Sigmoid colon (tissue), 7 donors: ENCODE data around the gene SLC9A9. TPM values are rescaled to one million over a fixed set of nuclear protein-coding genes. Genes with fewer than 3 reads are reported as not detected.
A peak's percentile ranks its signal among the peaks of the same experiment; 100 is the strongest.

ENCODE experiments used
- DNase-seq: peaks from one replicate; pipeline ENCODE4 v3.0.0-alpha.2; 2019
- H3K27ac ChIP-seq, 4 donors: fragments of 200-600 bp; sonication (generic); one replicate each; pipeline ENCODE4 v1.5.1; 2016 to 2019; ENCODE audit warnings: mild to moderate bottlenecking in 1 of 4
- H3K27me3 ChIP-seq, 3 donors: fragments of 200-600 bp; sonication (generic); one replicate each; pipeline ENCODE4 v1.5.1; 2019; ENCODE audit warnings: mild to moderate bottlenecking in 1 of 3
- H3K36me3 ChIP-seq, 4 donors: fragments of 200-600 bp; sonication (generic); one replicate each; pipeline ENCODE4 v1.5.1; 2016 to 2019
- H3K4me1 ChIP-seq, 4 donors: fragments of 200-600 bp; sonication (generic); one replicate each; pipeline ENCODE4 v1.5.1; 2017 to 2019
- H3K4me3 ChIP-seq, 4 donors: fragments of 200-600 bp; sonication (generic); one replicate each; pipeline ENCODE4 v1.5.1; 2017 to 2019; ENCODE audit warnings: mild to moderate bottlenecking in 2 of 4, moderate library complexity in 1 of 4
- H3K9me3 ChIP-seq, 4 donors: fragments of 200-600 bp in 3 of 4; sonication (generic) in 3 of 4; one replicate each; pipeline versions ENCODE4 v1.5.1 to v1.6.1; 2013 to 2019
- EP300 ChIP-seq, 4 donors: sonication (generic); formaldehyde crosslinking; IDR thresholded peaks; one replicate each; pipeline ENCODE4 v1.6.1; 2017; ENCODE audit warnings: antibody characterized with exemption in 4 of 4
- POLR2A ChIP-seq, 2 donors: fragments of 450-650 bp; IDR thresholded peaks; one replicate each; pipeline ENCODE4 v1.6.1; 2016; ENCODE audit warnings: antibody characterized with exemption in 2 of 2, mild to moderate bottlenecking in 2 of 2, moderate library complexity in 2 of 2
- POLR2AphosphoS5 ChIP-seq, 4 donors: sonication (generic); formaldehyde crosslinking; IDR thresholded peaks; one replicate each; pipeline ENCODE4 v1.6.1; 2017; ENCODE audit warnings: antibody characterized with exemption in 4 of 4
- WGBS, 2 donors: extraction: QIAGEN DNeasy Blood & Tissue Kit; methylation state at CpG; one replicate each; pipeline ENCODE4 v1.1.7; 2013; 5-methylcytosine and 5-hydroxymethylcytosine counted together
- intact Hi-C: fragments of 100-400 bp; cut with DNase I; formaldehyde crosslinking; loops from one replicate; pipeline ENCODE4 v1.15.1; 2023
- polyA plus RNA-seq, 3 donors: library from polyadenylated mRNA; stranded (reverse); fragments of 200-250 nt; gene quantifications; one replicate each; pipeline ENCODE4 v1.2.3, GENCODE V29; 2013
- total RNA-seq, 4 donors: library from RNA; depleted of rRNA; stranded (reverse); fragments of >200 nt; gene quantifications; one replicate each; pipeline ENCODE4 v1.1.0, GENCODE V29; 2016
- TF ChIP-seq, protein P1 (sequence below), 4 experiments: fragments of 450-650 bp in 3 of 4; fragments of 200-600 bp in 1 of 4; IDR thresholded peaks; one replicate each; pipeline ENCODE4 v1.5.1; 2016 to 2019; ENCODE audit warnings: antibody characterized with exemption in 4 of 4, mild to moderate bottlenecking in 3 of 4, moderate library complexity in 2 of 4
- donor health status: healthy with polysubstance abuse.
- donor health status: Bipolar disorder and iron deficiency.
- donor health status: healthy.

Gene SLC9A9
- total and polyA plus RNA-seq, 7 donors, result 2.4 to 29.9 (median 18.9) TPM

DNA sequence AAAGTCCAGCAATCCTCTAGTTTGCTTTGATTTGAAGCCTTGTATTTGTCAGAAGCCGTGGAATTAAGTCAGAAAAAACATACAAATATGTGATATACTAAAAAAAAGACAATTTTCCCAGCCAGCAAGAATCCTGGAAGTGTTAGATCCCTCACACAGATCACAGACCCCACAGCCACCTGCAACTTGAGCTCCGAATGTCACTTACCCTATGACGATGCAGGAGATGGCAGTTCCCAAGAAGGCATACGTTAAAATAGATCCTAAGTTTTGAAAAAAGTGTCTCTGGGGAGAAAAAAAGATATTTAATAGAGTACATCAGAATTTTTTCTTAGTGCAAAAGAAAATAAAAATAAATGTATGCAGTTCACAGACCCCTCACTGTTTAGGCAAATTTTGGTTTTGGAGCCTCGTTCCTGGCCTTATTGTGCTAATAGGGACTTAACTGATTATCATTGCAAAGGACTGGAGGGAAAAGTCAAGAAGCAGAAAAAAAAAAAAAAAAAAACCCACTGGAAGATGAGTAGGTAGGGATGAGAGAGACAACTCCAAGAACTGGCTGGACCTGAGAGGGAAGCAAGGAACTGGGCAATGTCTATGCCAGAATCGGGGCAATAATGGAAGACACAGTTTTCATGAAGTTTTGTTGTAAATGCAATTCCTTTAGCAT is 53.3 kb downstream of the SLC9A9 start:
- Histone ChIP-seq H3K4me3 (no peak overlapping the region), H3K27ac (no peak overlapping the region), H3K9me3 (no peaks in the 10 kb centered on the region), H3K4me1 (peaks cover 0 to 18% (median 12%) of the 10 kb centered on the region in 4 donors), H3K27me3 (no peaks in the 10 kb centered on the region), H3K36me3 (no peaks in the 10 kb centered on the region)
- intact Hi-C loops, result no loop called here
- DNase-seq, result no peak
- WGBS, 2 donors, result 73 to 87% methylated on average over 6 of the region's 6 CpGs
- TF ChIP-seq POLR2A (IDR thresholded peaks at IDR 0.05), result no peak
- TF ChIP-seq, protein P1, sequence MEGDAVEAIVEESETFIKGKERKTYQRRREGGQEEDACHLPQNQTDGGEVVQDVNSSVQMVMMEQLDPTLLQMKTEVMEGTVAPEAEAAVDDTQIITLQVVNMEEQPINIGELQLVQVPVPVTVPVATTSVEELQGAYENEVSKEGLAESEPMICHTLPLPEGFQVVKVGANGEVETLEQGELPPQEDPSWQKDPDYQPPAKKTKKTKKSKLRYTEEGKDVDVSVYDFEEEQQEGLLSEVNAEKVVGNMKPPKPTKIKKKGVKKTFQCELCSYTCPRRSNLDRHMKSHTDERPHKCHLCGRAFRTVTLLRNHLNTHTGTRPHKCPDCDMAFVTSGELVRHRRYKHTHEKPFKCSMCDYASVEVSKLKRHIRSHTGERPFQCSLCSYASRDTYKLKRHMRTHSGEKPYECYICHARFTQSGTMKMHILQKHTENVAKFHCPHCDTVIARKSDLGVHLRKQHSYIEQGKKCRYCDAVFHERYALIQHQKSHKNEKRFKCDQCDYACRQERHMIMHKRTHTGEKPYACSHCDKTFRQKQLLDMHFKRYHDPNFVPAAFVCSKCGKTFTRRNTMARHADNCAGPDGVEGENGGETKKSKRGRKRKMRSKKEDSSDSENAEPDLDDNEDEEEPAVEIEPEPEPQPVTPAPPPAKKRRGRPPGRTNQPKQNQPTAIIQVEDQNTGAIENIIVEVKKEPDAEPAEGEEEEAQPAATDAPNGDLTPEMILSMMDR (IDR thresholded peaks at IDR 0.05), result no peak

DNA sequence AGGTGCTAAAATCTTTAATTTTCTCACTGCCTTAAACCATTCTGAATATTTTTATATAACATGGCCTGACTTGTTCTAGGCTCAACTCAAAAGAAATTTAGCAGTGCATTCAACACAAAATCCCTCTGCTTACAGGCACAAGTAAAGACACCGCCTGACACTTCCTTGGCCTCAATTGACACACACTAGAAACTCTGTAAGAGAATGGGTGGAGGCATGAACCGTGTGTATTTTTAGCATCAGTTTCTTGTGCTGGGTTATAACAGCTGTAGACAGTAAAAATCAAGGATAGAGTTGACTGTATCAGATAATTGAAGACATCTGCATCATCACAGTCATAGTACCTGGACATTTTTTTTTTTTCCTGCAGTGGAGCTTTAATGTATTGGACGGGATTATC is 54.3 kb downstream of the SLC9A9 start:
- Histone ChIP-seq H3K4me1 (peaks cover 0 to 18% (median 12%) of the 10 kb centered on the region in 4 donors), H3K36me3 (no peaks in the 10 kb centered on the region), H3K27me3 (no peaks in the 10 kb centered on the region), H3K4me3 (no peak overlapping the region), H3K9me3 (no peaks in the 10 kb centered on the region), H3K27ac (peak overlapping the region in 2 of 4 donors; percentile 16 to 18)
- TF ChIP-seq POLR2A (IDR thresholded peaks at IDR 0.05), result no peak
- no peak for TF ChIP-seq EP300 (IDR thresholded peaks at IDR 0.05)
- TF ChIP-seq, protein P1 (IDR thresholded peaks at IDR 0.05), result no peak
- DNase-seq, result no peak
- 67 to 70% methylated on average over 3 of the region's 3 CpGs for WGBS, 2 donors
- intact Hi-C loops, result no loop called here

DNA sequence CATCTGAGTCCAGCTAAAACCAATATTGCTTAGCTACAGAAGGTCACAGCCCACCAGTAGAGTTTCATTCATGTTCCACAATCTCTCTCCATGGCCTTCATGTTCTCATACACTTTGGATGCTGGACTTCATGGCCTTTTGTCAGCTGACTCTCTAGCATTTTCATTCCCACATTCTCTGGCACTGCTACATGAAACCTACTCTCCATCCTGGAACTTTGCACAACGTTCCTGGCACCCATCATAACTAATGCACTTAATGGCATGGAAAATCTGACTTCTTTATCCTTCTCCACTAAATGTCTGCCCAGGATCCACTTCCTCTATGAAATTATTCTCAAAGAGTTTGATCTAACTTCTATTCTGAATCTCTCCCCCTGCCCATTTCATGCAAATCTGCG is 56.9 kb downstream of the SLC9A9 start:
- H3K4me3 ChIP-seq, result no peak overlapping the region
- no peak overlapping the region for H3K27ac ChIP-seq
- H3K27me3 ChIP-seq, result no peaks in the 10 kb centered on the region
- WGBS, 2 donors, result 80 to 86% methylated on average over 2 of the region's 2 CpGs
- intact Hi-C loops, result no loop called here
- H3K36me3 ChIP-seq, result no peaks in the 10 kb centered on the region
- H3K9me3 ChIP-seq, result no peaks in the 10 kb centered on the region
- no peak for DNase-seq
- no peak for TF ChIP-seq EP300 (IDR thresholded peaks at IDR 0.05)
- peaks cover 0 to 28% (median 20%) of the 10 kb centered on the region in 4 donors for H3K4me1 ChIP-seq

DNA sequence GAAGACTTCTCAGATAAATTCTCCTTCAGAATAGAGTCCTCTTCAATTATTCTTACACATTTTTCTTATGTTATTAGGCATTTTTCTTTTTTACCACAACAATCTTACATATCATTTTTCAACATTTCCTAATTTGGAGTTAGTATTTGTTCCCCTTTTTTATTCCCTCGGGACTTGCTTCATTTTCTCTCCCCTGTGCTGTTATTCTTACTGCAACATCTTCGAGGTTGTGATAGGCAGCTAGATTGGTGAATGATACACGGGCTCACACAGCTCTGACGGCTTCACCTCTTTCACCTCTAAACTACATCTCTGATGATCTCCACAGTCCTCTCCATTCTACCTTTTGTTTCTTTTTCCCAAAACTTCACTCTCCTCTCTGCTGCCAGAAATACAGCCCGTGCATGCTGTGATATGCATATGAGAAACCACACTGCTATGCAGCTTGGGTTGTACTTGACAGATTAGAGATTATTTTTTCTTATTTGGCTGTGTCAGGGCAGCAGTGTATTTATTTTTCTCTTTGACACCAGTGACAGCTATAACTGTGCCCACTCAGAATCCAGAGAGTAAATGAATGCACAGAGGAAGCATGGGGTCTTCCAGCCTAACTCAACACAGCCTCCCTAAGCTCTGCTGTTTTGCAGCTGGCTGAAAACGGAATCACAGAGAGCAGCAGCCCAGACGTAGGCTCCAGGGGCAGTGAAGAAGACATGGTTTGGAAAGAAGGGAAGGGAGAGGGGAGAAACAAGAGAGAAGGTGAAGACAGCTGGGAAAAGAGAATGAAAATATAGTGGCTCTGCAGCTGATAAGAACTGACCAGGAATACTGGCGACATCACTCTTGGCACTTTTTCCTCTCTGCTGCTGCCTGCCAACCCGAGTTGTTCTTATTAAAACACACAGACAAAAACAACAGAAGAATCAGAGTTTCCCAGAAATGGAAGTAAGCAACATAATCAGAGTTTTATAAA is 61.8 kb downstream of the SLC9A9 start:
- Histone ChIP-seq H3K4me1 (peaks cover 0 to 15% (median 10%) of the 10 kb centered on the region in 4 donors), H3K4me3 (peak overlapping the region; percentile 1 to 32 (median 14)), H3K27ac (peak overlapping the region; percentile 28 to 62 (median 37)), H3K27me3 (no peaks in the 10 kb centered on the region), H3K36me3 (no peaks in the 10 kb centered on the region), H3K9me3 (no peaks in the 10 kb centered on the region)
- 54 to 60% methylated on average over 9 of the region's 9 CpGs for WGBS, 2 donors
- intact Hi-C loops, result loop anchor here (5.0 kb wide), 1 partner anchor 61 kb away; the partner anchor contains the start of gene SLC9A9
- DNase-seq, result peak; percentile 79
- no peak for TF ChIP-seq POLR2A (IDR thresholded peaks at IDR 0.05)
- no peak for TF ChIP-seq EP300 (IDR thresholded peaks at IDR 0.05)
- no peak for TF ChIP-seq POLR2AphosphoS5 (IDR thresholded peaks at IDR 0.05)
- TF ChIP-seq, protein P1 (IDR thresholded peaks at IDR 0.05), result no peak

DNA sequence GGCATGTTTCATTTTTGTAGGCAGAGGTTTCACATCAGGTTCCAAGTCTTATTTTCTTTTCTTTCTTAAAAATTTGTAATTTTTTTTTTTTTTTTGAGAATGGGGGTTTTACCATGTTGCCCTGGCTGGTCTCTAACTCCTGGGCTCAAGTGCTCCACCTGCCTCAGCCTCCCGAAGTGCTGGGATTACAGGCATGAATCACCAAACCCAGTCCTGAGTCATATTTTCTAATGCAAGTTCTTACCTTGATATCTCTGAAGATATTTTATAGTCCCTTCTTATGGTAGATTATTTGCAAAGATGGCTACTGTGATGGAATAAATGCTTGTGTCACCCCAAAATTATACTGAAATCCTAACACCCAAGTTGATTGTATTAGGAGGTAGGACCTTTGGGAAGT is 63.8 kb downstream of the SLC9A9 start:
- Histone ChIP-seq H3K4me1 (peaks cover 0 to 15% (median 10%) of the 10 kb centered on the region in 4 donors), H3K27me3 (no peaks in the 10 kb centered on the region), H3K9me3 (no peaks in the 10 kb centered on the region), H3K27ac (no peak overlapping the region), H3K4me3 (no peak overlapping the region), H3K36me3 (no peaks in the 10 kb centered on the region)
- DNase-seq, result no peak
- intact Hi-C loops, result no loop called here
- WGBS, 2 donors, result 70 to 88% methylated on average over 1 of the region's 1 CpG
- TF ChIP-seq EP300 (IDR thresholded peaks at IDR 0.05) (no peak), POLR2A (IDR thresholded peaks at IDR 0.05) (no peak), POLR2AphosphoS5 (IDR thresholded peaks at IDR 0.05) (no peak)
- TF ChIP-seq, protein P1 (IDR thresholded peaks at IDR 0.05), result no peak
